Measurements from ENCODE around the gene MT1A. TPM values are rescaled to one million over a fixed set of nuclear protein-coding genes. Genes with fewer than 3 reads are reported as not detected.

The MT1A gene
- polyA plus RNA-seq, result not detected in 3 replicates
- polyA plus RNA-seq (2011; ENCODE audit: low read depth), result not detected
- not detected in 2 replicates for polyA plus RNA-seq (2011; cell fraction: cytosol; rRNA removed)
- not detected in 2 replicates for polyA plus RNA-seq (2011; cell fraction: nucleus; rRNA removed)
- 0.93 TPM in 1 of 2 replicates, not detected in the other for polyA plus RNA-seq (2012; ENCODE audit: low replicate concordance)
- polyA minus RNA-seq, result not detected in 3 replicates
- polyA minus RNA-seq (2011; cell fraction: cytosol; rRNA and poly(A)+ RNA removed), result not detected
- polyA minus RNA-seq (2011; cell fraction: nucleus; rRNA and poly(A)+ RNA removed), result not detected in 2 replicates

DNA sequence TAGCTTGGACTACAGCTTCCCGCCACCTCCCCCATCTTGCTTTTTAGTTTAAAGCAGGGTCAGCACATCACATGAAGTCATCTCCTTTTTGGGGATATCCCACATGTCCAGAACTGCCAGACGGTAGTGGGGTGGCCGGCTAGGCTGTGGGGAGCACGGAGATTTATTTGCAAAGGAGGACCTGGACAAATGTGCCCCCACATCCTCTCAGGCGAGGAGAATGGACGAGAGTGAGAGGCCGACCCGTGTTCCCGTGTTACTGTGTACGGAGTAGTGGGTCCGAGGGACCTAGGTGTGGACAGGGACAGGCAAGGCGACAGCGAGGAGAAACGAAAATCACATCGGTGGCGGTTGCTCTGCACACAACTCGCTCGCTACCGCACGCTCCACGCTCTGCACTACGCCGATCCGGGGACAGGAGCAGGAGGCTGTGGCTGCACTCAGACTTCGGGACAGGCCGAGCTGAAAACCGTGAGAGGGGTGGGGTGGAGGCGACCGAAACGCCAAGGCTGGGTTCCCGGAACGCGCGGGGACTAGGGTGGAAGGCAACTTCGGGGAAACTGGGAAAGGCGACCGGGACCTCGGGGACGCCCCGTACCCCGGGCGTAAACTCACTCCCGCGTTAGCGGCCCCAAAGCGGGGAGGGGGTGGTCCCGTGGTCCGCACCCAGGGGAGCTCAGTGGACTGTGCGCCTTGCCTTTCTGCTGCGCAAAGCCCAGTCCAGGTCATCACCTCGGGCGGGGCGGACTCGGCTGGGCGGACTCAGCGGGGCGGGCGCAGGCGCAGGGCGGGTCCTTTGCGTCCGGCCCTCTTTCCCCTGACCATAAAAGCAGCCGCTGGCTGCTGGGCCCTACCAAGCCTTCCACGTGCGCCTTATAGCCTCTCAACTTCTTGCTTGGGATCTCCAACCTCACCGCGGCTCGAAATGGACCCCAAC lies at the start of gene MT1A:
Gene MT1A (plus strand): TSS at position 853 of the 937 bp plus-strand sequence. CDS start 73 bp downstream, at position 926.
- Histone ChIP-seq H3K4me3 (ENCODE audit: control insufficient read depth in 2 of 3, extremely low read depth in 1 of 3, insufficient read depth in 2 of 3, low read depth in 1 of 3, low read length in 3 of 3) (peak within 1 kb of the TSS in 2 of 3 experiments; percentile 18 to 27), H3K9ac (ENCODE audit: control insufficient read depth, extremely low read depth, insufficient read depth, low read length) (no peak within 1 kb of the TSS), H2AFZ (ENCODE audit: control insufficient read depth, low read length) (no peak within 1 kb of the TSS)

GRCh38 chr16:56588781-56589140 lies 49.7 kb upstream of the MT1A start:
- no peak overlapping the region for H3K9ac ChIP-seq (ENCODE audit: control insufficient read depth, extremely low read depth, insufficient read depth, low read length)
- FAIRE-seq (no peak), DNase-seq (ENCODE audit: low read depth, low spot score) (no peak)
- H3K9me3 ChIP-seq (ENCODE audit: control insufficient read depth, low read depth, low read length), result no peaks in the 10 kb centered on the region
- H3K4me3 ChIP-seq (ENCODE audit: control insufficient read depth in 2 of 3, extremely low read depth in 1 of 3, insufficient read depth in 2 of 3, low read depth in 1 of 3, low read length in 3 of 3), result no peak overlapping the region
- no peaks in the 10 kb centered on the region for H3K36me3 ChIP-seq (ENCODE audit: control insufficient read depth in 2 of 2, extremely low read depth in 1 of 2, insufficient read depth in 2 of 2, low read length in 2 of 2)
- peaks cover 38% of the 10 kb centered on the region for H3K27me3 ChIP-seq (ENCODE audit: control insufficient read depth, extremely low read depth, insufficient read depth, low read length)
- no peak overlapping the region for H3K27ac ChIP-seq (ENCODE audit: control insufficient read depth, insufficient read depth, low read length)
- dilution Hi-C loops (cut with MboI; ENCODE audit: extremely low pct_ligation_motif_present, low sequenced_read_pairs), result no loop called here
- H2AFZ ChIP-seq (ENCODE audit: control insufficient read depth, low read length), result no peak overlapping the region
- no peaks in the 10 kb centered on the region for H4K20me1 ChIP-seq (ENCODE audit: control insufficient read depth, extremely low read depth, insufficient read depth, low read length)
- peak overlapping the region; percentile 60 for H3K4me2 ChIP-seq (ENCODE audit: control insufficient read depth, extremely low read depth, insufficient read depth, low read depth, low read length)
- no peaks in the 10 kb centered on the region for H3K9me1 ChIP-seq (ENCODE audit: control insufficient read depth, extremely low read depth, insufficient read depth, low read length)
- peaks cover 4% of the 10 kb centered on the region for H3K4me1 ChIP-seq (ENCODE audit: control insufficient read depth, extremely low read depth, insufficient read depth, low read length)
- no peaks in the 10 kb centered on the region for H3K79me2 ChIP-seq (ENCODE audit: control insufficient read depth, insufficient read depth, low read length)
- TF ChIP-seq EZH2 (IDR thresholded peaks at IDR 0.05; ENCODE audit: low read length), result no peak
- TF ChIP-seq, protein P1, sequence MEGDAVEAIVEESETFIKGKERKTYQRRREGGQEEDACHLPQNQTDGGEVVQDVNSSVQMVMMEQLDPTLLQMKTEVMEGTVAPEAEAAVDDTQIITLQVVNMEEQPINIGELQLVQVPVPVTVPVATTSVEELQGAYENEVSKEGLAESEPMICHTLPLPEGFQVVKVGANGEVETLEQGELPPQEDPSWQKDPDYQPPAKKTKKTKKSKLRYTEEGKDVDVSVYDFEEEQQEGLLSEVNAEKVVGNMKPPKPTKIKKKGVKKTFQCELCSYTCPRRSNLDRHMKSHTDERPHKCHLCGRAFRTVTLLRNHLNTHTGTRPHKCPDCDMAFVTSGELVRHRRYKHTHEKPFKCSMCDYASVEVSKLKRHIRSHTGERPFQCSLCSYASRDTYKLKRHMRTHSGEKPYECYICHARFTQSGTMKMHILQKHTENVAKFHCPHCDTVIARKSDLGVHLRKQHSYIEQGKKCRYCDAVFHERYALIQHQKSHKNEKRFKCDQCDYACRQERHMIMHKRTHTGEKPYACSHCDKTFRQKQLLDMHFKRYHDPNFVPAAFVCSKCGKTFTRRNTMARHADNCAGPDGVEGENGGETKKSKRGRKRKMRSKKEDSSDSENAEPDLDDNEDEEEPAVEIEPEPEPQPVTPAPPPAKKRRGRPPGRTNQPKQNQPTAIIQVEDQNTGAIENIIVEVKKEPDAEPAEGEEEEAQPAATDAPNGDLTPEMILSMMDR (optimal IDR thresholded peaks at IDR 0.05 in 1 of 3, IDR thresholded peaks at IDR 0.05 in 1 of 3, conservative IDR thresholded peaks at IDR 0.05 in 1 of 3; ENCODE audit: extremely low read depth in 1 of 3, insufficient read depth in 2 of 3, low read length in 3 of 3), result no peak

More for the DNA sequence above, at the start of gene MT1A:
- no peak for DNase-seq (ENCODE audit: low read depth, low spot score)
- no peaks in the 10 kb centered on the region for H3K36me3 ChIP-seq (ENCODE audit: control insufficient read depth in 2 of 2, extremely low read depth in 1 of 2, insufficient read depth in 2 of 2, low read length in 2 of 2)
- peak within 1 kb of the TSS; percentile 41 for H3K4me2 ChIP-seq (ENCODE audit: control insufficient read depth, extremely low read depth, insufficient read depth, low read depth, low read length)
- dilution Hi-C loops (cut with MboI; ENCODE audit: extremely low pct_ligation_motif_present, low sequenced_read_pairs), result no loop called here
- H4K20me1 ChIP-seq (ENCODE audit: control insufficient read depth, extremely low read depth, insufficient read depth, low read length), result no peaks in the 10 kb centered on the region
- no peak within 1 kb of the TSS for H3K27ac ChIP-seq (ENCODE audit: control insufficient read depth, insufficient read depth, low read length)
- no peaks in the 10 kb centered on the region for H3K9me3 ChIP-seq (ENCODE audit: control insufficient read depth, low read depth, low read length)
- no peak for FAIRE-seq
- H3K27me3 ChIP-seq (ENCODE audit: control insufficient read depth, extremely low read depth, insufficient read depth, low read length), result peaks cover 47% of the 10 kb centered on the region
- H3K4me1 ChIP-seq (ENCODE audit: control insufficient read depth, extremely low read depth, insufficient read depth, low read length), result peaks cover 4% of the 10 kb centered on the region
- no peak for TF ChIP-seq EZH2 (IDR thresholded peaks at IDR 0.05; ENCODE audit: low read length)
- TF ChIP-seq, protein P1 (optimal IDR thresholded peaks at IDR 0.05 in 1 of 3, IDR thresholded peaks at IDR 0.05 in 1 of 3, conservative IDR thresholded peaks at IDR 0.05 in 1 of 3; ENCODE audit: extremely low read depth in 1 of 3, insufficient read depth in 2 of 3, low read length in 3 of 3), result no peak
- no peaks in the 10 kb centered on the region for H3K9me1 ChIP-seq (ENCODE audit: control insufficient read depth, extremely low read depth, insufficient read depth, low read length)
- H3K79me2 ChIP-seq (ENCODE audit: control insufficient read depth, insufficient read depth, low read length), result no peaks in the 10 kb centered on the region

All from keratinocyte (primary cell).